Coronary artery (tissue), 2 donors: ENCODE measurements around the gene PROSER3.

ENCODE experiments used
- DNase-seq: peaks from one replicate; pipeline ENCODE4 v3.0.0-alpha.2; 2017; ENCODE audit warnings: low spot score
- H3K27ac ChIP-seq, 2 donors: fragments of 200-600 bp; sonication (generic); one replicate each; pipeline ENCODE4 v1.5.1; 2016 to 2019
- H3K4me3 ChIP-seq: fragments of 200-600 bp; sonication (generic); 2 replicates; pipeline ENCODE4 v1.5.1; 2016; ENCODE audit warnings: mild to moderate bottlenecking, moderate library complexity
- CTCF ChIP-seq: fragments of 200-600 bp; sonication (generic); IDR thresholded peaks from one replicate; pipeline ENCODE4 v1.5.1; 2019; ENCODE audit warnings: antibody characterized with exemption

The PROSER3 gene

DNA sequence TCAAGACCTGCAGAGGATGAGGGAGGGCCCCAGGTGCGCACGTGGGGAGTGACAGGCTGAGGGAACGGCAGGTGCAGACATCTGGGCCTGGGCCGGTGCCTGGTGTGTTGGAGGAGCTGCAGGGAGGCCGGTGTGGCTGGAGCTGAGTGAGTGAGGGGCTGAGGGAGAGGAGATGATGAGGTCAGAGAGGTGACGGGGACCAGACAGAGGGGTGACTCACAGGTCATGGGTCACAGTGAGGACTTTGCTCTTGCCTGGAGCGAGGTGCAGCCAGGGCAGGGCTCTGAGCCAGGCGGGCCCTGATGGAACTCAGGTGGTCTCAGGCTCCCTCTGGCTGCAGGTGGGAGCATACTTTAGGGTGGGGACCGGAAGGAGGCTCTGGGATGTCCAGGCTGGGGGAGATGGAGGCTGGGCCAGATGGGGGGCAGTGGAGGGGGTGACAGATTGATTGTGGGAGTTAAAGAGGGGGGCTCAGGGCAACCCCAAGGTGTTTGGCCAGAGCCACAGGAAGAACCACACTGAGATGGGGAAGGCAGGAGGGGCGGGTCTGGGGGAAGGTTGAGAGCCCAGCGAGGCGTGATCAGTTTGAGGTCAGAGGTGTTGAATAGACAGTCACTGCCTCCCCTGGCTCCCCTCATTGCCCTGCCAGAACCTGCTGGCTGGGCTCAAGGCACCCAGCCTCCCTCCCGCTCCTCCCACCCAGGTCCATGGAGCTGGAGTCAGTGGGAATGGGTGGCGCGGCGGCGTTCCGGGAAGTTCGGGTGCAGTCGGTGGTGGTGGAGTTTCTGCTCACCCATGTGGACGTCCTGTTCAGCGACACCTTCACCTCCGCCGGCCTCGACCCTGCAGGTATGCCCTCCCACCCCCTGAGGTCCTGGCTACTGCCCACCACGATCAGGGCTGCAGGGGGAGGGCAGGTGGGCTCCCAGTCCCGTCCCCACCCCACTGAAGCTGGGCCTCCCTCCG, 25.8 kb downstream of the PROSER3 start:
- no peak overlapping the region for H3K4me3 ChIP-seq
- no peak overlapping the region for H3K27ac ChIP-seq
- no peak for DNase-seq
- no peak for TF ChIP-seq CTCF

GRCh38 chr19:35784503-35785338, 26.7 kb downstream of the PROSER3 start:
- no peak for DNase-seq
- Histone ChIP-seq H3K27ac (no peak overlapping the region), H3K4me3 (no peak overlapping the region)
- TF ChIP-seq CTCF: no peak

GRCh38 chr19:35785339-35785627, 27.3 kb downstream of the PROSER3 start:
- no peak for TF ChIP-seq CTCF

DNA sequence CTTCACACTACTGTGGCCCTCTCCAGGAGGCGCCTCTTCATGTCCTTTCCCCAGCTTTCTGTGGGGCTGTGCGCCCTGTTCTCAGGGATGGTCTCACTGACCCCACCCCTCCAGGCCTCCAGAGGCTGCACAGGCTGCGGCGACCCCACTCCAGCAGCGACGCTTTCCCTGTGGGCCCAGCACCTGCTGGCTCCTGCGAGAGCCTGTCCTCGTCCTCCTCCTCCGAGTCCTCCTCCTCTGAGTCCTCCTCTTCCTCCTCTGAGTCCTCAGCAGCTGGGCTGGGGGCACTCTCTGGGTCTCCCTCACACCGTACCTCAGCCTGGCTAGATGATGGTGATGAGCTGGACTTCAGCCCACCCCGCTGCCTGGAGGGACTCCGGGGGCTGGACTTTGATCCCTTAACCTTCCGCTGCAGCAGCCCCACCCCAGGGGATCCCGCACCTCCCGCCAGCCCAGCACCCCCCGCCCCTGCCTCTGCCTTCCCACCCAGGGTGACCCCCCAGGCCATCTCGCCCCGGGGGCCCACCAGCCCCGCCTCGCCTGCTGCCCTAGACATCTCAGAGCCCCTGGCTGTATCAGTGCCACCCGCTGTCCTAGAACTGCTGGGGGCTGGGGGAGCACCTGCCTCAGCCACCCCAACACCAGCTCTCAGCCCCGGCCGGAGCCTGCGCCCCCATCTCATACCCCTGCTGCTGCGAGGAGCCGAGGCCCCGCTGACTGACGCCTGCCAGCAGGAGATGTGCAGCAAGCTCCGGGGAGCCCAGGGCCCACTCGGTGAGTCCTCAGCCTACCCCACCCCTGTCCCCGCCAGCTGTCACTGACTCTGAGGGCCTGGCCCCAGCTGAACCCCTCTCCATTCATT, 28.6 kb downstream of the PROSER3 start:
- H3K4me3 ChIP-seq: no peak overlapping the region
- TF ChIP-seq CTCF: no peak
- no peak overlapping the region for H3K27ac ChIP-seq
- no peak for DNase-seq

More at GRCh38 chr19:35785339-35785627, 27.3 kb downstream of the PROSER3 start:
- Histone ChIP-seq H3K4me3 (no peak overlapping the region), H3K27ac (no peak overlapping the region)
- no peak for DNase-seq

DNA sequence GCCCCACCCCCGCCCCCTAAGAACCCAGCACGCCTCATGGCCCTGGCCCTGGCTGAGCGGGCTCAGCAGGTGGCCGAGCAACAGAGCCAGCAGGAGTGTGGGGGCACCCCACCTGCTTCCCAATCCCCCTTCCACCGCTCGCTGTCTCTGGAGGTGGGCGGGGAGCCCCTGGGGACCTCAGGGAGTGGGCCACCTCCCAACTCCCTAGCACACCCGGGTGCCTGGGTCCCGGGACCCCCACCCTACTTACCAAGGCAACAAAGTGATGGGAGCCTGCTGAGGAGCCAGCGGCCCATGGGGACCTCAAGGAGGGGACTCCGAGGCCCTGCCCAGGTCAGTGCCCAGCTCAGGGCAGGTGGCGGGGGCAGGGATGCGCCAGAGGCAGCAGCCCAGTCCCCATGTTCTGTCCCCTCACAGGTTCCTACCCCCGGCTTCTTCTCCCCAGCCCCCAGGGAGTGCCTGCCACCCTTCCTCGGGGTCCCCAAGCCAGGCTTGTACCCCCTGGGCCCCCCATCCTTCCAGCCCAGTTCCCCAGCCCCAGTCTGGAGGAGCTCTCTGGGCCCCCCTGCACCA, 29.3 kb downstream of the PROSER3 start:
- no peak overlapping the region for H3K27ac ChIP-seq
- TF ChIP-seq CTCF: no peak
- no peak for DNase-seq
- H3K4me3 ChIP-seq: no peak overlapping the region

DNA sequence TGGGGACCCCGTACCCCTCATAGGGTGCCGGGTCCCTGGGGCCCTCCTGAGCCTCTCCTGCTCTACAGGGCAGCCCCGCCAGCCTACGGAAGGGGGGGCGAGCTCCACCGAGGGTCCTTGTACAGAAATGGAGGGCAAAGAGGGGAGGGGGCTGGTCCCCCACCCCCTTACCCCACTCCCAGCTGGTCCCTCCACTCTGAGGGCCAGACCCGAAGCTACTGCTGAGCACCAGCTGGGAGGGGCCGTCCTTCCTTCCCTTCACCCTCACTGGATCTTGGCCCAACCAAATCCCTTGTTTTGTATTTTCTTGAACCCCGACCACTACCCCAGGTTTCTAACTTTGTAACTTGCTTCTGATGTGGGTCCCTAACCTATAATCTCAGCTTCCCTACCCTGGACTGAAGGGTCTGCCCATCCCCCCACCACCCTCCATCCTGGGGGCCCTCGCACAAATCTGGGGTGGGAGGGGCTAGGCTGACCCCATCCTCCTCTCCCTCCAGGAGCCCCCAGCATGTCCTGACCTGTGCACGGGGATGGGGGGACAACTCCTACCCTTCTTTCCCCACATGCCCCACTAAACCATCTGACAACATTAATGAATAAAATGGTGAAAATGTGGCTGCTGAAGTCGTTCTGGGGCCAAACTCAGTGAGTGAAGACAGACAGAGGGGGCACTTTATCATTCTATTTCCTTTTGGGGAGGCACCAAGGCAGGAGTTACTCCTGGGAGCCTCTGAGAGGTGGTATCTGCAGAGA, 30.4 kb downstream of the PROSER3 start:
- no peak for TF ChIP-seq CTCF
- H3K27ac ChIP-seq: no peak overlapping the region
- DNase-seq: no peak
- no peak overlapping the region for H3K4me3 ChIP-seq
